ENCODE results near the gene RYR2.

RYR2 gene

DNA sequence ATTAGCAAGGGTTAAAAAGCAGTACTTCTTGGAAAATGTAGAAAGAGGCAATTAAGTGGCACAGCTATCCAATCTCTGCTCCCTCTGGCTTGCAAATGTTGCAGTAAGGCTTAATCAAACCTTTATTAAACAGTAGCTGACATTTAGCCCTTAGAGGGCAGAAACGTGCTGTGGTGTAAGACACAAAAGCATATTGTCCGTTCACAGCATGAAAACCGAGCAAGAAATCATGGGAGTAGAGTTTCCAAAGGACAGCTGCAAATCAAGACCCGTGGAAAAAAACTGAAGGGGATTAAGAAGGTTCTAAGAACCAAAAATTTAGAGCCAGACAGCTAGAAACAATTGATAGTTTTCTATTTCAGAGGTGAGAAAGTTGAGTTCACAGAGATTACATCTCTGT lies 835.6 kb downstream of the RYR2 start:
- DNase-seq (ENCODE audit: insufficient read length, low spot score) (no peak), FAIRE-seq (no peak)

DNA sequence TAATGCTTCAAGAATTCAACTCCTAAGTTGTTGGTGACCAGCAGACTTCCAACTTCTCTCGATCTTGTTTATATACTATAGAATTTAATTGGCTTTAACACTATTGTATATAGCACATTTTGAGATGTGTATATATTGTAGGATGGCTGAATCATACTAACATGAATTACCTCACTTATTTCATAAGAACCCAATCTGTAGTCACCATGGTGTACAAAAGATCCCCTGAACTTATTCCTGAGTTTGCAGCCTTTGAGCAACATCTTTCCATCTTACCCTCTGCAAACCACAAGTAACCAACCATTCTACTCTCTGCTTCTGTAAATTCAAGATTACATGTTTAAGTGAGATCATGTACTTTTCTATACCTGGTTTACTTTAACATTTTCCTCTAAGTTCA lies 836.4 kb downstream of the RYR2 start:
- no peak for DNase-seq (ENCODE audit: insufficient read length, low spot score)
- FAIRE-seq, result no peak

DNA sequence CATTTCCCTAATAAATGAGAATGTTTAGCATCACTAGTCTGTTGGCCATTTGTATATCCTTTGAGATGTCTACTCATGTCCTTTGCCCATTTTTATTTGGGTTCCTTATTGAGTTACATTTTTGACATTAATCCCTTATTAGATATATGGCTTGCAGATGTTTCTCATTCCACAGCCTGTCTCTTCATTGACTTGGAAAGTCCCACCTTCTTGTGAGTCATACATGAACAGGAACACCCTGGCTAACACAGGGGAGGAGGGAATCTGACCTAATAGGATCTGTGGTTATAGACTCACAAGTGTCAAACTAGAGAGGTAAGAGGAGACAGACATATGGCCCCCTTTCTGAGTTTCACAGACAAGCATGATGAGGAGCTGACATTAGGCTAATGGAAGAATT lies 837.2 kb downstream of the RYR2 start:
- DNase-seq (ENCODE audit: insufficient read length, low spot score) (peak; percentile 64), FAIRE-seq (peak; percentile 13)
